C4-2B (cell line): ENCODE results near the gene LCMT2.

Experiments
- CTCF ChIP-seq: fragments of 450-650 bp; conservative IDR thresholded peaks from 2 replicates; pipeline ENCODE4 v1.5.1; 2017; ENCODE audit warnings: mild to moderate bottlenecking
- ZFX ChIP-seq: fragments of 450-650 bp; IDR thresholded peaks from 2 replicates; pipeline ENCODE4 v1.6.1; 2017

DNA sequence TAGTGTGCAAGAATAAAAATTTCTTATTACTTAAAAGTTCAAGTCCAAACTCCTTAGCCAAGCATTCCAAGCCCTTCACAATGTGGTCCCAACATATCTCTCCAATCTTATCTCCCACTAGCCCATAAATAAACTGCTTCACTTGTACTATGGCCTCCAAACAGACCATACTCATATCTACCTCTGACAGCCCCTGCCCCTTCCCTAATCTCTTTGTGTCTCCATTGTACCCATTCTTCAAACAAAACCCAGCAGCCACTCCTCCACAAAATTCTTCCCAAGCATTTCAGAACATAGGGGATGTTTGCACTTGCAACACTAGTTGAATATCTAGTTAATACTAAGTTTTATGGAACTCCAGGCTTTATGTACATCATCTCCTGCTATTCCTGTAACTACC, 30.5 kb downstream of the LCMT2 start:
- TF ChIP-seq CTCF (no peak), ZFX (no peak)
